Activated CD4-positive, alpha-beta T cell treated with anti-CD3 and anti-CD28 coated beads, Interleukin-2, Interleukin-4, amounts not matched to agents 100 ng/mL and 50 ng/mL, durations not matched to agents 16 hours and 8 hours (primary cell): ENCODE data around the gene TBC1D4.
"Not testable (repeated sequence)": the region's sequence is repeated elsewhere in the genome, so short reads cannot be mapped to it uniquely, and the experiment has no call there.

ENCODE experiments used
- DNase-seq: peaks from one replicate; pipeline ENCODE4 v3.0.0-alpha.2; 2020; ENCODE audit warnings: low spot score

Gene TBC1D4

DNA sequence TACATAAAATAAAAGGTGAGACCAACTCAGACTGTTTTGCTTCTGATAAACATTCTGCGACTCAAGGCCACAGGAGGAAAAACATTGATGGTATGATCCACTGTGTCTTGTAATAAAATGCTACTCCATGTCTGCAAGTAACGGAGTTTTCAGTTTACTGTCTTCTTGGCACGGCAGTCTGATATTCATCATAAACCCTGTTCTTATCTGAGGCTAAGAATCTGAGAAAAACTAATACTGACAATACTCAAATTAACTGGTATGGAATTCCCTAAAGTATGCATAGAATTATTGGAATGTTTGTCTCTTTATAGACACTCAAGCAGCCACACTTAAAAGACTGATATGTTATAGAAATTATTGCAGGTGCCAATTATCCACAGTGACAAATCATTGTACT is 125.5 kb downstream of the TBC1D4 start:
- no peak for DNase-seq

DNA sequence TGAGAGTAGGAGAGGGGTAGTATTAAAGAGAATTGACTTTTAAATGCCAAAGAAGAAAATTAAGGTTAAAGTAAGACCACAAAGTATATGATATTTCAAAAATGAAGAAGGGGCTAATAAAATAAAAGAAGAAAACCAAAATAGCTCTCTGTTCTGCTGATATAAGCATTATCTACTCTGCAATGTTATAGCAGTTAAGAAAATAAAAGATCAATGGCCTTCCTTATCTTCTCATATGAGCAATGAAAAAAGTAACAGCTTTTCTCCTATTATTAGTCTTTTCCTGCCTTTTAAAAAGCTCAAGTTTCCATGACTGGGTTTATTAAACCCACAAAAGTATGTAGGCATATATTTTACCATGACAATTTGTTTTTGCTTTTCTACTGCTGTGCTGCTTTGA is 126.4 kb downstream of the TBC1D4 start:
- DNase-seq = no peak

DNA sequence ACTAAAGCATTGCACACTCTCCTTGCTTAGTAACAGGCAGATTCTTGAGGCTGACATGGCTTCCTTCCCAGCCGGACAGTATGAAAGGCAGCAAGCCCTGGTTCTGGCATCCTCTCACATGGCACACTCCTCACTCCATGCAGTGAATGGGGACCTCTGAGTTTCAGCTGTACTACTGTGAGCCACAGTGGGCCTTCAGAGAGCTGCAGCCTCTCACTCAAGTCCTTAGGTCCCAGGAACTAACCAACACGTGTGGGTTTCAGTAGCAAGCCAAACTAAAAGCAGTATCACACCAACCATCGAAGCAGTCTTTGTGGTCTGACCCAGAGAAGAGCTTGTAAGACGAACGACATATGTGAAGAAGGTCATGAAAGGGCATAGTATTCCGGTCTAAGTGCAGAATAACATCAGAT is 128.2 kb downstream of the TBC1D4 start:
- DNase-seq = no peak

DNA sequence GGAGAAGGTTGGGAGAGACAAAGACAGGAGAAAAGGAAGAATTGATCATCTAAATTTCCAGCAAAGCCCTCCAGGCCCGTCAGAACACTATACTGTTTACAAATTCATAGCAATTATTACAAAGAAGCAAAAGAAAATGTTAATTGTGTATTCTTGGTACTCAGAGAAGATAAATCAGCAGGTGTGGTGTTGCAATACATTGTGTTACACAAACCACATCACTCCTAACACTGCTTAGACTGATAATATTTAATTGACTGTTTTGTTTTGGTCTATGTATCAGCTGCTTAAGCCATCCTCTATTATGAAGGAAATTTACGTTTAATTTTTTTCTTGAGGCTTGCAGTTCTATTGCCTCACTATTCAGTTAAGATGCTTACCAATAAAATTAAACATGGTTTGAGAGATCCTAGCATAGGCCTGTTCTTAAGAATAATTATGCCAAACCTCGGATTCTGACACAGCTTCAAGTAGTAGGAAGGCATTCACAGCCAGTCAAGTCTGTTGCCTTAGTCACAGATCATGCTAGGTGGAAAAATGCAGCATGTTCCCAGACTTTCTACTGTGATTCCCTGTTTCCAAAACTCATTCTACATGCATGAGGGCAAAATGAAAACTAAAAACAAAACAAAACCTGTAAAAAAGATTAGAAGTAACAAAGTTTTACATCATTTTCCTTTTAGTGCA is 129.2 kb downstream of the TBC1D4 start:
- DNase-seq = no peak

DNA sequence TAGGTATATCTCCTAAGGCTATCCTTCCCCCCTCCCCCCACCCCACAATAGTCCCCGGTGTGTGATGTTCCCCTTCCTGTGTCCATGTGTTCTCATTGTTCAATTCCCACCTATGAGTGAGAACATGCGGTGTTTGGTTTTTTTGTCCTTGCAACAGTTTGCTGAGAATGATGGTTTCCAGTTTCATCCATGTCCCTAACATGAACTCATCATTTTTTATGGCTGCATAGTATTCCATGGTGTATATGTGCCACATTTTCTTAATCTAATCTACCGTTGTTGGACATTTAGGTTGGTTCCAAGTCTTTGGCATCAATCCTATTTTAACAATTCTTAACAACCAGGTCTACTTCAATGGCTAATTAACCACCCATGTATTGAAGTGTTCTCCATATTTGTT is 130.4 kb downstream of the TBC1D4 start:
- DNase-seq = not testable (repeated sequence)

DNA sequence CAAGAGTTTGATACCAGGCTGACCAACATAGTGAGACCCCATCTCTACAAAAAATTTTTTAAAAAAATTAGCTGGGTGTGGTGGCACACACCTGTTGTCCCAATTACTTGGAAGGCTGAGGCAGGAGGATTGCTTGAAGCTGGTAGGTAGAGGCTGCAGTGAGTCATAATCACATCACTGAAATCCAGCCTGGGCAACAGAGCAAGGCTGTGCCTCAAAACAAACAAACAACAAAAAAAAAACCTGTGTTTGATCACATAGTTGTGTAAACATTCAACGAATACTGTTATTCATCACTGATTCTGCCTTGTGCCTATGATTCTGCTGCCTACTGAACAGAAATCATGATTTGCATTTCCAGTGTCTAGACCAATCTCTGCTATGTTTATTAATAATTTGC is 134.0 kb downstream of the TBC1D4 start:
- DNase-seq = no peak

DNA sequence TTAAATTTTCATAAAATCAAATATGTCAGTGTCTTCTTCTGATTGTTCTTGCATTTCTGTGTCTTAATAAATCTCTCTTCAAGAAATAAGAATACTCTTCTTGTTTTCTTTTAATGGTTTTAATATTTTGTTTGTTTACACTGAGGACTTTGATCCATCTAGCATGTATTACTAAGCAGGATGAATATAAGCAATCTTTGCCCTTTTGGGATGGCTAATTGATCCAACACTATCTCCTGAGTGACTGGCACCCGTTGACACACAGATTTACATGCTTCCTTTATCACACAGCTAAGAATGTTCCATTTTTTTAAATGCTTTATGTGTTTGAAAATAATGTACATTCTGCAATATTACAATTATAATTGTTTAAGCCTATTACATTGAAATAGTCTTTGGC is 134.5 kb downstream of the TBC1D4 start:
- DNase-seq = no peak

DNA sequence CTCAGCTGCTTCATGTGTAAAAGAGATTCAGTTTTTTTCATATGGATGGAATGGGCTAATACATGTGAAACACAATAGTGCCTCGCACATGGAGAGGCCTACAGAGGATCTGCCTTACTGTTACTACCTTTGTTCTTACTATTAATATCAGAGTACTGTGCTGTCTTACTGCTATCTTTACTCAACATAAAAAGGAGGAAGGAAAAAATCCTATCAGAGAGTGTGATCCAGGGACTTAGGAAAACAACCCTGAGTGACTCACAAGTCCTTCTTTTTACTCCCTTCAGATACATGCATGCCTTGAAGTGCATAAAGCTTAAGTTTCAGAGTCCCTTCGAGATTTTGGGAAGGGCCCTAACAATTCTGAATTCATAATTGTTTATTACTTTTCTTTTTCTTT is 136.8 kb downstream of the TBC1D4 start:
- DNase-seq = no peak

DNA sequence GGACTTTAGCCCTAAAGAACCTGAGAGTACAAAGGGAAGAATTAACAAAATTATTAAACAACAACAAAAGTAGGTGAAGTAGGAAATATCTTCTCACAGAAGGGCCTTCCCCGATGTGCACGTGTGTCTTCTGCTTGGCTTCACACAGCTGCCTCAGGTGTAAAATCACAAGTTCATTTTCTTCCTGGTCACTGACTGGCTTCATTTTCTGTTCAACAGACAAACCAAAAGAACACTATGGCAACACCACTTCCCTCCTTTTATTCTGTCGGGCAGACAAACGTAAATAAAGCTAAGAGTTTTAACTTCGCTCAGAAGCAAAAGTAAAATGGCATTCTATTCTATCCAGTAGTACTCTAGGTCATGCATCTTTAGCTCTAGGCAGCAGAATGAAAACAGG is 140.9 kb downstream of the TBC1D4 start:
- DNase-seq = no peak

DNA sequence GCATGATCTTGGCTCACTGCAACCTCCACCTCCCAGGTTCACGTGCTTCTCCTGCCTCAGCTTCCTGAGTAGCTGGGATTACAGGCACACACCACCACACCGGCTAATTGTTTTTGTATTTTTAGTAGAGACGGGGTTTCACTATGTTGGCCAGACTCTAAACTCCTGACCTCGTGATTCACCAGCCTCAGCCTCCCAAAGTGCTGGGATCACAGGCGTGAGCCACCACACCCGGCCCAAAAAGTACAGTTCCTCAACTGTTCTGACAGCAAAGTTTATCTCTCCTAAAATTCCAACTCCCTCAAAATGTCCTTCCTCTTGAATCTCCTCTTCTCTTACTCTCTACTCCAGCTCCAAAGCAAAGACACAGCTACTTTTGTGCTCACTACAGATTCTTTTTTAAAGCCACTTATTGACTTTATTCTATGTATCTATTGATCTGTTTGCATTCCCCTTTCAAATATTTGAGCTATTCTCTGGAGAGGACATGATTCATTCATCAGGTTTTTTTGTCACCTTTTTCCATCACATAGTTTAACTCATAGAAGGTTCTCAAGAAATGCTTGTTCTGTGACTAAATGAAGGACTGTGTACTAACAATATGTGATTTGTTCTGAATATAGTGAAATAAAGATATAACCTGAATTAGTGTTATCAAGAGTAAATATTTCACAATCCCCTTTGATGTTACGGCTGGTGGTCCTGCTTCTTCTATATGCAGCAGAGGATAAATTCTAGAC is 142.2 kb downstream of the TBC1D4 start:
- DNase-seq = no peak

DNA sequence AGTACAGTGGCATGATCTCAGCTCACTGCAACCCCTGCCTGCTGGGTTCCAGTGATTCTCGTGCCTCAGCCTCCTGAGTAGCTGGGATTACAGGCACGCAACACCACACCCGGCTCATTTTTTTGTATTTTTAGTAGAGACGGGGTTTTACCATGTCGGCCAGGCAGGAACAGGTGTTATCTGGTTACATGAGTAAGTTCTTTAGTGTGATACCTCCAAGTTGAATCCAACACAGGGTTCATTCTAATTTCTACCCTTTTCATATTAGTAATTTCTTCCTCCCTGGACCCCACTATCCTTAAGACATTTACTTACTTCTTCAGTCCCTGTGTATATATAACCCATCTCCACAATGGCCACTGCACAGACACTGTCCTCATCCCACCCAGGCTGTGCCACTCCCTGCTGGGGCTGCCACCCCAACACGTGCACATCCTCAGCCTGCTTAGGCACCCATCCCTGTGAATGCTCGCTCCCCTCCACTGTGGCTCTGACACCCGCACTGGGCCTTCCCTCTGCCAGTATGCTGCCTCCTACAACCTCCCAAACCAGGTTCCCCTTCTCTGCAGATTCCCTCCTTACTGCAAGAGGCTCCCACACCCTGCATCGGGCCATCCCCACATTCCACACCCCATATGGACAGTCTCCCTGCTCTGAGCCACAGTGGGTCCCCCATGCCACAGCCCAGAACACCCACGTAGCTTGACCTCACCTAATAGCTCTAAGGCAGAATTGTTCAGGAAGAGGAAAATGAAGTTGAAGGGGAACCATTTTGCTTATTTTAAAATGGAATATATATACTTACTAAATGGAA is 147.1 kb downstream of the TBC1D4 start:
- no peak for DNase-seq

DNA sequence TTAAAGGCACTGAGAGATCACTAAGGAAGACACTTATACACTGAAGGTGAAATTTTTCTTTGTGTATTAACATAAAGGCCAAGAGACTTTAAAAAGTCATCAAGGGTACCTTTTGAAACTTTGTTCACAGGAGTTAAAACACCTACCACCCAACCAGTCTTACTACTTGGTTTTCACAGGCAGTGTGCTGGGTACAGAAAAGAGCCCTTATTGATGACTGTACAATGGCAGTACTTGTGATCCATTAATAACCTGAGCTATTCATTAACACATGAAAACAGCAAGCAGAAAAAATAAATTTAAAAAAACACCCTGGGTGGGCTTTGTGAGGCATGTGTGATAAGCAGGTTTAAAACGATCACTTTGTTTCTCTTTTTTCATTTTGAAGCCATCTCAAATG is 148.9 kb downstream of the TBC1D4 start:
- no peak for DNase-seq

DNA sequence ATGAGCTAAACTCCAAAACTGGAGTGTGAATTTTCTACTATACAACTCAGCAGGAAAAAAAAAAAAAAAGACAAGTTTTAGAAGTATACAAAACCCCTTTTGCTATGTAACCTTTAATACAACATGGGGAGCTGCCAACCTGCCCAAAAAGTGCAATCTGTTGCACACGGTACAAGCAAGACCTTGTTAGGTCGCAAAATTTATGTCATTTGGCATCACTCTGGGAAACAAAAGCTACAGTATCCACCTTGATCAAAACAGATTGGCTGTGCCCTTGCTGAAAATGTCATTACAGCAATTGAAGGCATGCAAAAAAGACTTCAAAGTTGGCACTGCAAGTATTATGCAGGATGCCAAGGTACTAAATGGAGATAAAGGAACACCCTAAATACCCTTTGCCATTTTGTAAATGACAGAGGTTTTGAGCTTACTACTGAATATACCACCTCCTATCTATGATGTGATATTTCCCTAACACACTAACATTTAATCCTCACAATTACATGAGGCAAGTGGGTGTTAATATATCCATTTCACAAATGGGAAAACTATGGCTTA is 150.1 kb downstream of the TBC1D4 start:
- DNase-seq = no peak

DNA sequence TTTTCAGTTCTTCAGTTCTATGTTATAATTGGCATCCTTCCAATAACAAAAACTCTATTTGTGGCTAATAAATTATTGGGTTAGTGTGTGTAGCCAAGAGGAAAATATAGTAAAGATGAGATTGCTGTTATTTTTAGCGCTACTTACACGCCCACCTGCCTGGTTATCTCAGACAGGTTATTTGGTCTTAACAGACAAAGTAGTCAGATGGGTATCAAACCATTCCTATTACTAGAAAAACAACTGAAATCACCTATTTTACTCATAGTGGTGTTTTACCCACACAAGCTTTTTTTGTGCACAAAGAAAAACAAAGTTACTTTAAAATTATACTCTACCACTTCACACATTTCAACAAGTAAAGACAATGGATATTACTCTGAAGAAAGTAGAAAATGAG is 151.2 kb downstream of the TBC1D4 start:
- no peak for DNase-seq

DNA sequence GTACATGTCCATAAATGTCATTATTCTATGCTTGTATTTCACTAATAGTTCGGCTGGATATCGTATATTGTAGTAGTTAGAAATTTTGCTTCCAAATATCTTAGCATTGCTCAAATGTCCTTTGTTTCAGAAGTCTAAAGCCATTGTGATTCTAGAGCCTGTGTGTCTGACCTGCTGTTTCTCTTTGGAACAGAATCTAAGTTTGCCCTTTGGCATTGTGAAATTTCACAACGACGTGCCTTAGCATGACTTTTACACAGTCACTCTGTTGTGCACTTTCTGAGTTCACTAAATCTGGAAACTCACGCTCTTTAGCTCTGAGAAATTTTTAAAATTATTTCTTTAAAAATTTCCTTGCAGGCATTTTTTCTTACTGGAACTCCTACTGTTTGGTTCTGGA is 152.2 kb downstream of the TBC1D4 start:
- no peak for DNase-seq

DNA sequence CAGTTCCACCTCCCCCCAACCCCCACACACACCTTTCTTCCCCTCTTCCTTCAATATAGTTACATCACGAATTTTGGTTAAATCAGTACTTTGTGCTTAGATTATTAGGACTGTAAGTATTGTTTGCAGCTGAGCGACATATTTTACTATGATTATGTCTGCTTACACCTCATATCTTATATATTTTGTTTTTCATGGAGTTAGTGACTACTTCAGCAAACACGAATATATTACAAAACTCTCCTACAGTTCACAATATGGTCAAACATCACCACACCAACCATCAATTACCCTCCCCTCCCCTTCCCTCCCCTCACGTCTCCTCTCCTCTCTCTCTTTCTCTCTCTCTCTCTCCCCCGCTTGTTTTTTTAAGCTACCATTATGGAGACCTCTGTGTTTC is 152.9 kb downstream of the TBC1D4 start:
- no peak for DNase-seq

DNA sequence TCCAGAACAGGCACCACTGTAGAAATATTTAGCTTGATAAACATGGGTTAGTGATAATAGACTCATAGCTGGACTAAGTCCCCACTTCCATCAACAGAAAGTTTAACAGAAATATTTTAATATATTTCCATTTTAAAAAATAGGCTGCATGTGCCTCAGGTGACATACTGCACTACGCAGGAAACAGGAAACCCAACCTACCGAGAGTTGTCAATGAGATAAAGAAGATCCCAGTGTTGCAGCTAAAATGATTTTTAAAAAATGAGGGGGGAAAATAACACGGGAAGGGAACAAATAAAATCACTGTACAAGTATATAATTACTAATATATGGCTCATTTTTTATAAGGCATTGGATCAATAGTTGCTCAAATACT is 154.8 kb downstream of the TBC1D4 start:
- no peak for DNase-seq

DNA sequence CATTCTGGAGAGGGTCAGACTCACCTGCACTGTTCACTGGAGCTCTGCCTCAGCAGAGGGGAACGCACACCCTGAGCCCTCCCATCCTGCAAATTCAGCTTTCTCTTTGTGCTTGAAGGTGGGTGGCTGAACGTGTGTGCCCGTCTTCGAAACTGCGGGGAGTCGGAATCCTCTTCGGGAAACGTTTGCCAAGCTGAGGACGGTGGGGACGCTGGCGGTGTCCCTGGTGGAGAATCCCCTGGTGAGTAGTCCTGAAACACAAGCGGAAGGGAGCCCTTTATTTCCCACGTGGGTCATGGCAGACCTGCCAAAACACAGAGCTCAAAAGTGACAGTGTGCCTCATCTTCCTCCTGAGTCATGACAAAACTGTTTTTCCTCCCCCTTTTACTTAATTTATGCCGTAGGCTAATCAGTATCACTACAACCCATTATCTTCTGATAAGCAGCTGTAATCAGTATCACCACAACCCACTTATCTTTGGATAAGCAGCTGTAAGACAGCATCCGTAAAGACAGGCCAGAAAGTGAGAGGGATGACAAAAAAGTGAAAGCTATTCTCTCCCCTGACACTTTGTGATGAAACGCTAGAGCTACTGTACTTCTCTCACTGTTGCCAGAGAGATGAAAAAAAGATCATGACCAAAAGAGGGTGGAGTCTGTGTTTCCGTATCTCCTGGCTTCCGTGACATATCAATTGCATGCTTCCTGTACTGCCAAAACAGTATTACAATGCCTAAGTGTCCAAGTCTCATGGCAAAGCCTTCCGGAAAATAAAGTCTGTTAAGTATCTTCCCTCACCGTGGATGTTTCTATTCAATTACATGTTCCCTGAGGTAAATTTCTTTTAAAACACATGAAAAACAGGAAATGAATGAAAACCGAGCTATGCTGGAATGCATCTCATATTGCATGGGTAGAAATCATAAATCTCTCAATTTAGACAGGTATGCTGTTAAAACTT is 155.5 kb downstream of the TBC1D4 start:
- DNase-seq = peak; percentile 82

DNA sequence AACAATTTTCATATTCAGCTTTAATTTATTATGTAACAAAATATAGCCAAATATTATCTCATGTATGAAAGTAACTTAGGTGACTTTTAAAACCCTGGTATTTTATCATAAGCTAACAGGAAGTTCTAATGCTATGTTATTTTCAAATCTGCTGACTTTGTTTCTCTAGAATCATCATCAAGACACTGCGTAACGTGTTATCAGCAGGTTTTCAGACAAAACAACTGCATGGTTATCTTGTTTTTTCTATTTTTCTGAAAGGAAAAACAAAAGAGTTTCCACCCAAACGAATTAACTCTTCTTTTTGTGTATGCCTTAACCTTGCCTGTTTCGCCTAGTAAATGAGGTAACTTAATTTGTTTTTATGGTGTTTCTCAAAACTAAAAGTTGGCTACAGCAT is 156.3 kb downstream of the TBC1D4 start:
- DNase-seq = no peak

DNA sequence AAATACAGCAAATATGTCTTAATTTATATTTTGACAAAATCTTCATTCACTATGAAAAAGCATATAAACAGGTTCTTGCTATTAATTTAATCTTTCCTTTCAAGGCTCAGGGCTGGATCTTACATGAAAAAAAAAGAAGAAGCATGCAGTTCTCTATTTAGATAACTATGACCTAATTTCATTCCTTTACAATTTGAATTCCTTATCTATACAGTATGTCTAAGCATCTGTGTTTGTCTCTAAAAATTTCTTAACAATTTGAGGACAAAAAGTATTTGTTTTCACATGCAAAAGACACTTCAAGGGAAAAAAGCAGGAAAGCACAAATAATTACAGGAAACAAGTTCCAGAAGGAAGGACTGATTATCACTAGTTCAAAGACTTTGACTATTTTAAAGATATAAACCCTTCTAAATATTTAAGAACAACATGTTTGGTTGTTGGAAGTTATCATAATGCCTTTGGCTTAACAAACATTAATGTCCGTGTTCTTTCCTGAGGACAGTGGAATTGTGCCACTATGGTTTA is 157.5 kb downstream of the TBC1D4 start:
- no peak for DNase-seq

DNA sequence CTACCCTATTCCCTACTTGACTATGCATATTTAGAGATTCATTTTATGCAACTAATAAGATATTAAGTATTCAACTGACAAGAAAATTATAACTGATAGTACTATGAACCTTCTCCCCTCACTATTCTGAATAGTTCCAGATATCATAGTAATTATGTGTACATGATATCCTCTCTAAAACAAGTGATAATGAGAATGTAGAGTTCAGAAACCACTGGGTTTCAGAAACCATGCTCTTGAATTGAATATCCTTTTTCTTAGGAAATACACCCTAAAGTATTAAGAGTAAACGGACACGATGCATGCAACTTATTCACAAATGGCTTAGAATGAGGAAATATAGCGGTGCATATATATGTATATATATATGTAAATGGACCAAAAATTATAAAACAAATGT is 160.9 kb downstream of the TBC1D4 start:
- DNase-seq = peak; percentile 65
